Retinal pigment epithelial cell (primary cell): ENCODE results near the gene LCK.

Source experiments
- DNase-seq: peaks from one replicate; pipeline ENCODE4 v3.0.0-alpha.2; 2010; ENCODE audit warnings: low read depth
- H3K4me3 ChIP-seq: 2 replicates; pipeline ENCODE4 v1.5.1; 2011; ENCODE audit warnings: mild to moderate bottlenecking, low read length, control low read depth, moderate library complexity
- CTCF ChIP-seq: conservative IDR thresholded peaks from 2 replicates; pipeline ENCODE4 v1.5.1; 2011; ENCODE audit warnings: low read depth, low read length, control low read depth, inconsistent platforms

Gene LCK

GRCh38 chr1:32331549-32331948, 80.5 kb downstream of the LCK start:
- DNase-seq: no peak
- TF ChIP-seq CTCF: no peak
- no peak overlapping the region for H3K4me3 ChIP-seq

GRCh38 chr1:32332290-32333079, 81.4 kb downstream of the LCK start:
- no peak overlapping the region for H3K4me3 ChIP-seq
- no peak for TF ChIP-seq CTCF
- DNase-seq: no peak

GRCh38 chr1:32333251-32333963, 82.3 kb downstream of the LCK start:
- no peak for TF ChIP-seq CTCF
- peak overlapping the region; percentile 84 for H3K4me3 ChIP-seq
- DNase-seq: no peak

GRCh38 chr1:32334274-32334861, 83.3 kb downstream of the LCK start:
- peak overlapping the region; percentile 84 for H3K4me3 ChIP-seq
- TF ChIP-seq CTCF: no peak
- DNase-seq: no peak

GRCh38 chr1:32334864-32335534, 83.9 kb downstream of the LCK start:
- peak; percentile 67 for TF ChIP-seq CTCF
- H3K4me3 ChIP-seq: peak overlapping the region; percentile 84
- no peak for DNase-seq

GRCh38 chr1:32335535-32335789, 84.4 kb downstream of the LCK start:
- no peak for TF ChIP-seq CTCF

More at GRCh38 chr1:32335535-32335789, 84.4 kb downstream of the LCK start:
- DNase-seq: no peak
- H3K4me3 ChIP-seq: peak overlapping the region; percentile 84
